ENCODE data around the gene RPL35. TPM values are rescaled to one million over a fixed set of nuclear protein-coding genes. Genes with fewer than 3 reads are reported as not detected.

The RPL35 gene
- total RNA-seq, 1 experiment from 2014 or later: 736 TPM

DNA sequence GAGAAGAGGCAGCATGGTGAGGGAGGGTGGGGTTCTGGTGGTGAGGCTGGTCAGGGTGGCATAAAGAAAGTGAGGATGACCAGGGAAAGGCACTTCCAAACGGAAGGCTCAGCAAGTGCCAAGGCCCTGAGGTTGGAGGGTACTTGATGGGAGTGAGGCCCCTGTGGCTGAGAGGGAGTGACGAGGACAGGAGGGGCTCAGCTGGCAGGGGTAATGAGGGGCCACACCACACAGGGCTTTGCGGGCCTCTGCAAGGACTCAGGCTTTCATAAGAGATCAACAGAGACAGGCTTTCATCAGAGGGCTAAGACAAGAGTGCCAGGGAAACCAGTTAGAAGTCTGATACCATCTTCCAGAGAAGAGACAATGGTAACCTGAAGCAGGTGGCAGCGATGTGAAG is 23.8 kb upstream of the RPL35 start:
- H3K27ac Mint-ChIP-seq (ENCODE audit: unreplicated experiment): no peak overlapping the region
- no peaks in the 10 kb centered on the region for H3K4me1 Mint-ChIP-seq (ENCODE audit: low read depth, unreplicated experiment)
- H3K4me3 Mint-ChIP-seq (ENCODE audit: low read depth, unreplicated experiment): no peak overlapping the region
- no peaks in the 10 kb centered on the region for H3K27me3 Mint-ChIP-seq (ENCODE audit: unreplicated experiment)
- DNase-seq: no peak
- H3K9me3 Mint-ChIP-seq (ENCODE audit: low read depth, unreplicated experiment): no peaks in the 10 kb centered on the region
- peaks cover 9% of the 10 kb centered on the region for H3K36me3 Mint-ChIP-seq (ENCODE audit: insufficient read depth, unreplicated experiment)
- CTCF ChIA-PET: no interaction called here
- BruUV-seq (replicated peaks): no TSS peak
- intact Hi-C loops (cut with micrococcal nuclease; ENCODE audit: unreplicated experiment): no loop called here
- TF ChIP-seq, protein P1, sequence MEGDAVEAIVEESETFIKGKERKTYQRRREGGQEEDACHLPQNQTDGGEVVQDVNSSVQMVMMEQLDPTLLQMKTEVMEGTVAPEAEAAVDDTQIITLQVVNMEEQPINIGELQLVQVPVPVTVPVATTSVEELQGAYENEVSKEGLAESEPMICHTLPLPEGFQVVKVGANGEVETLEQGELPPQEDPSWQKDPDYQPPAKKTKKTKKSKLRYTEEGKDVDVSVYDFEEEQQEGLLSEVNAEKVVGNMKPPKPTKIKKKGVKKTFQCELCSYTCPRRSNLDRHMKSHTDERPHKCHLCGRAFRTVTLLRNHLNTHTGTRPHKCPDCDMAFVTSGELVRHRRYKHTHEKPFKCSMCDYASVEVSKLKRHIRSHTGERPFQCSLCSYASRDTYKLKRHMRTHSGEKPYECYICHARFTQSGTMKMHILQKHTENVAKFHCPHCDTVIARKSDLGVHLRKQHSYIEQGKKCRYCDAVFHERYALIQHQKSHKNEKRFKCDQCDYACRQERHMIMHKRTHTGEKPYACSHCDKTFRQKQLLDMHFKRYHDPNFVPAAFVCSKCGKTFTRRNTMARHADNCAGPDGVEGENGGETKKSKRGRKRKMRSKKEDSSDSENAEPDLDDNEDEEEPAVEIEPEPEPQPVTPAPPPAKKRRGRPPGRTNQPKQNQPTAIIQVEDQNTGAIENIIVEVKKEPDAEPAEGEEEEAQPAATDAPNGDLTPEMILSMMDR (IDR thresholded peaks at IDR 0.05; ENCODE audit: unreplicated experiment): no peak

DNA sequence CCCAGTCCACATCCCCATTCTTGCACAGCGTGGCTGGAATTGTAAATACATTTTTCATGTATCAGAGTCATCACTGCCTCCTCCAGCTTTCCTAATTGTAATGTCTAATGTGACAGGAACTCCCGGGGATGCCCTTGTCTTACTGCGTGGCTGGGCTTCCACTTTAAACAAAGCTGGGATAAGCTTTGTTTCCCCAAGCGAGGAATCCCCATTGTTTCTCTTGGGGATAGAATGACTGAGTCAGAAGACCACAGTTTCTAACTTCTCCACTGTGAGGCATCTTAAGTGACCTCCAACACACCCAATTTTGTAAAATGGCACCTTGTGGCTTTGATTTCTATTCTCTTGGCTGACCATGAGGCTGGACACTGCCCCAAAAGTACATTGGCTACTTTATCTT is 22.6 kb upstream of the RPL35 start:
- H3K9me3 Mint-ChIP-seq (ENCODE audit: low read depth, unreplicated experiment): no peaks in the 10 kb centered on the region
- H3K4me1 Mint-ChIP-seq (ENCODE audit: low read depth, unreplicated experiment): no peaks in the 10 kb centered on the region
- BruUV-seq (replicated peaks): no TSS peak
- DNase-seq: no peak
- peaks cover 12% of the 10 kb centered on the region for H3K36me3 Mint-ChIP-seq (ENCODE audit: insufficient read depth, unreplicated experiment)
- H3K27me3 Mint-ChIP-seq (ENCODE audit: unreplicated experiment): no peaks in the 10 kb centered on the region
- CTCF ChIA-PET: no interaction called here
- H3K4me3 Mint-ChIP-seq (ENCODE audit: low read depth, unreplicated experiment): no peak overlapping the region
- TF ChIP-seq, protein P1 (IDR thresholded peaks at IDR 0.05; ENCODE audit: unreplicated experiment): no peak
- no peak overlapping the region for H3K27ac Mint-ChIP-seq (ENCODE audit: unreplicated experiment)
- intact Hi-C loops (cut with micrococcal nuclease; ENCODE audit: unreplicated experiment): no loop called here

DNA sequence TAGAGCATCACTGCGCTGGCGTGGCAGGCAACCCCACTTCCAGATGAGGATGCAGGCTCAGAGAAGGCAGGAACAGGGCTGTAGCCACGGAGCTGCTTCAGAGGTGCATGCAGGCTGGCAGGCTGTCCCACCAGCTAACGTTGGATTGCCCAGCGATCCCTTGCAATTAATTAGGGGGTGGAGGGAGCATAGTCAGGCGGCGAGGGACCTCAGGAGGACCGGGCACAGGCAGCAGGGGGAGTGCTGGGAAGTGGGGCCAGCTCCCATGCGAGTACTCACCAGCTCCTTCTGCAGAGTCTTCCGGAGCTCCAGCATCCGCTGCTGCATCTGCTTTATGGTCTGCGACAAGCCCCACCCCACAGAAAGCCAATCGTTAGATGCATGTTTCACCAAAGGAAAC is 20.5 kb upstream of the RPL35 start:
- TF ChIP-seq, protein P1 (IDR thresholded peaks at IDR 0.05; ENCODE audit: unreplicated experiment): no peak
- Mint-ChIP-seq H3K4me1 (ENCODE audit: low read depth, unreplicated experiment) (no peaks in the 10 kb centered on the region), H3K27ac (ENCODE audit: unreplicated experiment) (no peak overlapping the region), H3K27me3 (ENCODE audit: unreplicated experiment) (no peaks in the 10 kb centered on the region), H3K36me3 (ENCODE audit: insufficient read depth, unreplicated experiment) (peaks cover 16% of the 10 kb centered on the region), H3K9me3 (ENCODE audit: low read depth, unreplicated experiment) (no peaks in the 10 kb centered on the region), H3K4me3 (ENCODE audit: low read depth, unreplicated experiment) (no peak overlapping the region)
- DNase-seq: no peak
- no TSS peak for BruUV-seq (replicated peaks)
- CTCF ChIA-PET: no interaction called here
- intact Hi-C loops (cut with micrococcal nuclease; ENCODE audit: unreplicated experiment): no loop called here

DNA sequence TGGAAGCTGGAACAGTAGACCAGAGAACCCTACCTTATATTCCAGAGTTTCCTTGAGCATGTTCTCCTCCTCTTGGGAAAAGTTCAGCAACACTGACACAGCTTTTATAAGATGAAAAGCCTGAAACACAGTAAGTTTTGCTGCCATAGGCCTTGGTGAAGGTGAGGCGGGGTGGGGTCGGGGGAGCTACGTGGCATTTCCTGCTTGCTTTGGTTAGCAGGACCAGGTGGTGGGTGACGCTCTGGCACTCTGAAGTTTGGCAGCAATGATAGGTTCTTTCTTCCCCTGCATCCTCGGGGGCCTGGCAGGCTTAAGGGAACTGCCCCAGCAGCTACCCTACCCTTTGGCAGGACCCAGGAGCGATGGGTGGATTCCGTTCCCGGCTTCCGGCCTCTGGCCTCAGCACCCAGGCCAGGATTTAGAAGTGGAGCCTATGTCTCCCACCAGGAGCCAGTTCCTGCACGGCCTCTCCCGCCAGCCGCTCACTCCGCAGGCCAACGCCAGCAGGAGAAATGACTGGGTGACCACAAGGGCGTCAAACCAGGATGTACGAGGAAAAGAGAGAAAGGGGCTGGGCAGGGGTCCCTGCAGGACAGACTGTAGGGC is 19.5 kb upstream of the RPL35 start:
- no peak for DNase-seq
- intact Hi-C loops (cut with micrococcal nuclease; ENCODE audit: unreplicated experiment): no loop called here
- no peak overlapping the region for H3K4me3 Mint-ChIP-seq (ENCODE audit: low read depth, unreplicated experiment)
- no TSS peak for BruUV-seq (replicated peaks)
- TF ChIP-seq, protein P1 (IDR thresholded peaks at IDR 0.05; ENCODE audit: unreplicated experiment): no peak
- H3K27me3 Mint-ChIP-seq (ENCODE audit: unreplicated experiment): no peaks in the 10 kb centered on the region
- no peaks in the 10 kb centered on the region for H3K4me1 Mint-ChIP-seq (ENCODE audit: low read depth, unreplicated experiment)
- CTCF ChIA-PET: no interaction called here
- no peaks in the 10 kb centered on the region for H3K9me3 Mint-ChIP-seq (ENCODE audit: low read depth, unreplicated experiment)
- H3K36me3 Mint-ChIP-seq (ENCODE audit: insufficient read depth, unreplicated experiment): peaks cover 19% of the 10 kb centered on the region
- H3K27ac Mint-ChIP-seq (ENCODE audit: unreplicated experiment): no peak overlapping the region

Measured in Calu3 (cell line).